Measurements from ENCODE around the gene RNF151.
A peak's percentile ranks its signal among the peaks of the same experiment; 100 is the strongest.
"Not testable (repeated sequence)": the region's sequence is repeated elsewhere in the genome, so short reads cannot be mapped to it uniquely, and the experiment has no call there.

Gene RNF151

GRCh38 chr16:1939833-1940232 is 26.8 kb upstream of the RNF151 start:
- not testable (repeated sequence) for DNase-seq

GRCh38 chr16:1940273-1941161 is 26.1 kb upstream of the RNF151 start:
- DNase-seq, result no peak

- DNase-seq, result no peak
Observed at GRCh38 chr16:1941162-1942046, 25.3 kb upstream of the RNF151 start.

DNA sequence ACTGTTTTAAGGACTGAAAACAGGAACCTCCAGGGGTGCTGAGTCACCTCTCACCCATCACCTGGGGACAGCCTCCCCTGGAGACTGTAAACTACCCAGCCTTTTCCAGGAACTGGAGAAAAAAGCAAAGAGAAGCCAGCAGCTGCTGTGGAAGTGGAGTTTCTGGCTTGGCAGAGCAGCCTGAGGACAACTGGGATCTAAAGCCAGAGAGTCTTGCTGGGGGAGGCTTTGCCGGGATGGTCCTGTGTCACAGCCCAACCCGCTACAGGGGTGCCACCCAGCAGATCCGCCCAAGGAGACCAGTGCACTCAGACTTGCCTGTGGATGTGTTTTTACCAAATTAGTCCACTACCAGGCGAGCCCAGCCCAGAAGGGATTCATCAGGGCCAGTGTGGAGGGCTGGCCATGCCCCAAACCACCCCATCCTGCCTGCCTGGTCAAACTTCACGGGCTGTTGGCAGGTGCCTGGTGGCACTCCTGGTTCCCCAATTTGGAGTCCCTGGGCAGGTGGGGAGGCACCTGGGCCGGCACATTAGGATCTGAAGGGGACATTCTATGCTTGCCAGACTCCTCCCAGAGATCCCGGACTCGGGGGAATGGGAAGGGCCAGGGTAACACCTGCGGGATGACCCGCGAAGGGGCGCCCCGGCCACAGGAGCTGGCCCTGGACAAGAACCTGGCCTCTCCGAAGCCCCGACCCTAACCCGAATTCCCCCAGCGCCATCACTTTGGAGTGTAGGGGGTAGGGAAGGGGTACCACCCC is 24.4 kb upstream of the RNF151 start:
- DNase-seq, result no peak

DNA sequence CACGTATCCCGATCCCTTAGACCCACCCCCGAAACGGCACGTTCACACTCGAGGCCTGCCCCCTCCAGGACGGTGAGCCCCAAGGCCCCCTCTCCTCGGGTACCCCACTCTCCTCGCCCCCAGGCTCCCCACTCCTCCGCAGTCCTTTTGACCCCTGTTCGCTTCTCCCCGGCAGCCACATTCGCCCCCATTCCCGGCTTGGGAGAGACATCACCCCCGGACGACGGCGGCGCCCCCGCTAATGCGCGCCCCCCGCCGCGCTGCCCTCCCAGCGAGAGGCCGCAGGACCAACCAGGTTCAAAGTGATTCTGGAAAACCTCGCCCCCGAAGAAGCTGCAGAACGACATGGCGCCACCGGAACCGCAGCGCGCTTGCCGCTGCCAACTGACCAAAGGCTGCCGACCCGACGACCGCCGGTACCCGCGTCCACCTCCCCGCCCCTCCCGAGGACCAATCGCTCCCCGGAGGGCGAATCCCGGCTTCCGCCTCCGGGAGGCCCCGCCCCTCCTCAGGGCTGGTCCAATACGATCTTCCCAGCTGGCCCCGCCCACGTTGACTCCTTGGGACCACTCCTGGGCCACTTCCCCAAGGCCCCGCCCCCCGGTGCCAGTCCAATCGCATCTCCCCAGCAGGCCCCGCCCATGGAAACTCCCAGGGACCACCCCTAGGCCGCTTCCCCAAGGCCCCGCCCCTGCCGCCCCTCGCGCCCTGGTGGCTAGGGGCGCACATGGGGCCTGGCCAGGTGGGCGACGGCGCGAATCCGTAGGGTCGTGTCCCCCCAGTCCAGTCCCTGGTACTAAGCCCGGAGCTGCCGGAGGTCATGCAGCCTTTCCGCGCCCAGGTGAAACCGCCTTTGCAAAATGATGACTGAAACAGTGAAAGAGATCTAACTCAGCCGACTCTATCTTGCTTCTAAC is 23.6 kb upstream of the RNF151 start, which contains the start of gene MSRB1:
Gene MSRB1, minus strand, starts transcription at position 390 of the 917 bp plus-strand sequence. Its CDS starts 43 bp downstream, at position 347.
- peak; percentile 99 for DNase-seq

GRCh38 chr16:1944612-1945199 is 21.9 kb upstream of the RNF151 start:
- DNase-seq, result no peak

DNA sequence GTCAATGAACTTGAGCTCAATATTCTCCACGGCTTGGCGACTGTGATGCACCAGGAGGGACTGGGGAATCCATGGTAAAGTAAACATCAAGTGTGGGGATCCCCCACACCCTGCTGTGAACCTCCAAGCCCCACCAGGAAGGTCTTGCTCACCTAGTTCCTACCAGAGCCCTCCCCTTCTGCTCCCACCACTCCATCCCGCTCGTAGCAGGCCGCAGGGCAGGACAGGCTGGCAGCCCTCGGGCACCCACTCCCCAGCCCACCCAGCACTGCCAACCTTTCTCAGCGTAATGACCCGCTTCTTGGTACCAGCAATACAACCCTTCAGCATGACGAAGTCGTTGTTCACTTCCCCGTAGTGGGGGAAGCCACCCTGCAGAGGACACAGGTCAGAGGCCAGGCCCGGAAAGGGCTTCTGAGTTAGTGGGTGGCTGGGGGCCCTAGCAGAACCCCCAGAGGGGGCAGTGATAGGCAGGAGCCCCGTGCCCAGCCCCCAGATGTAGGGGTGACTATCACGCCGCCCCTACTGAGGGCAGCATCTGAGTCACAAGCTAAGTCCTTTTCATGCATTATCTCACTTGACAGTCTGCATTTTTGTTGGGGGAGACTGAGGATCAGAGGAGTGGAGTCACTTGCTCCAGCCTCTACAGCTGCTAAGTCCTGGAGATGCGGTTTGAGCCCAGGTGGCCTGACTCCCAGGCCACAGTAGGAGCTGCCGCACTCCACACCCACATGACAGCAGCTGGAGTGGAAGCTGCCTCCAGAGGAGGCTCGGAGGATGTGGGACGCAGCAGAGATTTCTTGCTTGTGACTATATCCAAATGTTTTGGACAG is 20.9 kb upstream of the RNF151 start:
- no peak for DNase-seq

- no peak for DNase-seq
Observed at GRCh38 chr16:1946495-1947368, 19.9 kb upstream of the RNF151 start.

- no peak for DNase-seq
Observed at GRCh38 chr16:1947369-1947670, 19.3 kb upstream of the RNF151 start.

DNA sequence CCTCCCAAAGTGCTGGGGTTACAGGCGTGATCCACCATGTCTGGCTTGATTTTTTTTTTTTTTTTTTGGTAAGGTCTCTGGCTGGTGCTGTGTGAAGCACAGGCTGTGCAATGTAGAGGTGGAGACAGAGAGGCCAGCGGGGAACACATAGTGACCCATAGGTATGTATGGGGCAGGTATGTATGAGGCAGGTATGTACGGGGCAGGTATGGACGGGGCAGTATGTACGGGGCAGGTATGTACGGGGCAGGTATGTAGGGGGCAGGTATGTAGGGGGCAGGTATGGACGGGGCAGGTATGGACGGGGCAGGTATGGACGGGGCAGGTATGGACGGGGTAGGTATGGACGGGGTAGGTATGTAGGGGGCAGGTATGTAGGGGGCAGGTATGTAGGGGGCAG is 17.1 kb upstream of the RNF151 start:
- DNase-seq, result no peak

- no peak for DNase-seq
Observed at GRCh38 chr16:1950047-1950446, 16.6 kb upstream of the RNF151 start.

DNA sequence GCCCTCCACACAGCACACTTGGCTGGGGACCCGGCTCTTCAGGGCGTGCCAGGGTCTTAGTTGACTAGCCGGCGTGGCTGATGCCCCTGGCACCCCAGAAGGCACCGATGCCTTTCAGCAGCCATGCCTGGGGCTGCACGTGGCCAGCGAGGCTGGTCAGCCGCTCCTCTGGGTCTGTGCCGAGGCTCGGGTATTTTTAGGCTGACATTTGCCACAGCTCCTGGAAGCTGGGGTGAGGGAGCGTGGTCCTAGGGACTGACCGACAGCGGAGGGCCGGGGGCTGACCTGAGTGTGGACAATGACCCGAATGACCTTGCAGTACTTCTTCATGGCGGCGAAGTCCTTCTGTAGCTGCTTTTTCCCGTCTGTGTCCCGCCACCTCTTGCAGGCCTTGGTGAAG is 16.1 kb upstream of the RNF151 start:
- no peak for DNase-seq

- no peak for DNase-seq
Observed at GRCh38 chr16:1953734-1954133, 12.9 kb upstream of the RNF151 start.

- not testable (repeated sequence) for DNase-seq
Observed at GRCh38 chr16:1957434-1958142, 9.1 kb upstream of the RNF151 start.

DNA sequence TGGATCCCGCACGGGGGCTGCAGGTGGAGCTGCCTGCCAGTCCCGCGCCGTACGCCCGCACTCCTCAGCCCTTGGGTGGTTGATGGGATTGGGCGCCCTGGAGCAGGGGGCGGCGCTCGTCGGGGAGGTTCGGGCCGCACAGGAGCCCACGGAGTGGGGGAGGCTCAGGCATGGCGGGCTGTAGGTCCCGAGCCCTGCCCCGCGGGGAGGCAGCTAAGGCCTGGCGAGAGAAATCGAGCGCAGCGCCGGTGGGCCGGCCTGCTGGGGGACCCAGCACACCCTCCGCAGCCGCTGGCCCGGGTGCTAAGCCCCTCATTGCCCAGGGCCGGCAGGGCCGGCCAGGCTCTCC is 8.5 kb upstream of the RNF151 start:
- DNase-seq, result not testable (repeated sequence)

DNA sequence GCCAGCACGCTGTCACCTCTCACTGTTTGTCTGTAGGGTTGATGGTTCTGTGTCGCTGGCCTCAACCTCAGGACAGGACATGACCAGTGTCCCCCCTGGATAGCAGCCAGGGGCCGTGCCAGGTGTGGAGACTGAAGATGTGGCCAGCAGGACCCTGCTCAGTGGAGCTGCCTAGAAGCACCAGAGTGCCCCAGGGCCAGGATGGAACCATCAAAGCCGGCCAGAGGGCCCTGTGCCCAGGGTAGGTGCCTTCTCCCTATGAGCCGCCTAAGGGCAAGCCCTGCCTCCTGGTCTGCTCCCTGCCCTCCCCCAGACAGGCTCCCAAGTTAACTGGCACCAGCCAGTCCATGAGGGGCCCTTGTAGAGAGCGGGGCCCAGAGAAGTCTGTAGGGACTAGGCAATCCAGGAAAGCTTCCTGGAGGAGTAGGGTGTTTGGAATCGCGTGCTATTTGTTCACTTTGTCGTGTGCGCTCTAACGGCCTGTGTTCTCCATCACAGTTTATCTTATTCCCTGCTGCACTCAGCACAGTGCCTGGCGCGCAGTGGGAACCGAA is 7.9 kb upstream of the RNF151 start:
- DNase-seq, result no peak

GRCh38 chr16:1959269-1960039 is 7.2 kb upstream of the RNF151 start, which contains the start of gene NDUFB10:
Gene NDUFB10, plus strand, starts transcription at chr16:1959538. Its CDS starts 87 bp downstream, at chr16:1959625.
- DNase-seq, result peak; percentile 90

Measured in activated gamma-delta T cell treated with Interleukin-2 at 50 U/mL for 16 hours (primary cell).